SHP77 (cell line): ENCODE measurements around the gene CTRB1.

Experiments used
- DNase-seq, 2 experiments: peaks; one replicate each; lab custom pipeline; 2025; lab: John Stamatoyannopoulos, UW

Gene CTRB1

GRCh38 chr16:75225678-75226515 lies 7.1 kb downstream of the CTRB1 start:
- DNase-seq, result no peak

GRCh38 chr16:75226550-75227360 lies 8.0 kb downstream of the CTRB1 start:
- no peak for DNase-seq

- no peak for DNase-seq
Observed at GRCh38 chr16:75227361-75228142, 8.8 kb downstream of the CTRB1 start.

- DNase-seq, result no peak
Observed at GRCh38 chr16:75228143-75228976, 9.6 kb downstream of the CTRB1 start.

GRCh38 chr16:75229172-75230031 lies 10.6 kb downstream of the CTRB1 start:
- no peak for DNase-seq

GRCh38 chr16:75230471-75231110 lies 11.8 kb downstream of the CTRB1 start:
- no peak for DNase-seq

- no peak for DNase-seq
Observed at GRCh38 chr16:75231570-75231969, 12.8 kb downstream of the CTRB1 start.

- no peak for DNase-seq
Observed at GRCh38 chr16:75233611-75233938, 14.8 kb downstream of the CTRB1 start.

- DNase-seq, result no peak
Observed at GRCh38 chr16:75234856-75235696, 16.3 kb downstream of the CTRB1 start.

- DNase-seq, result no peak
Observed at GRCh38 chr16:75235721-75236193, 17.0 kb downstream of the CTRB1 start.

GRCh38 chr16:75236232-75236631 lies 17.4 kb downstream of the CTRB1 start:
- no peak for DNase-seq

- no peak for DNase-seq
Observed at GRCh38 chr16:75236736-75237397, 18.1 kb downstream of the CTRB1 start.

GRCh38 chr16:75237398-75238131 lies 18.8 kb downstream of the CTRB1 start:
- no peak for DNase-seq

GRCh38 chr16:75238132-75238852 lies 19.5 kb downstream of the CTRB1 start:
- DNase-seq, result no peak

- no peak for DNase-seq
Observed at GRCh38 chr16:75238853-75239541, 20.2 kb downstream of the CTRB1 start.

- DNase-seq, result no peak
Observed at GRCh38 chr16:75239542-75240122, 20.8 kb downstream of the CTRB1 start.
